ENCODE results near the gene FFAR4. TPM values are rescaled to one million over a fixed set of nuclear protein-coding genes. Genes with fewer than 3 reads are reported as not detected.

Gene FFAR4
- total and polyA plus RNA-seq, 2 experiments from 2014 or later = 0.06 TPM; not detected in 1

DNA sequence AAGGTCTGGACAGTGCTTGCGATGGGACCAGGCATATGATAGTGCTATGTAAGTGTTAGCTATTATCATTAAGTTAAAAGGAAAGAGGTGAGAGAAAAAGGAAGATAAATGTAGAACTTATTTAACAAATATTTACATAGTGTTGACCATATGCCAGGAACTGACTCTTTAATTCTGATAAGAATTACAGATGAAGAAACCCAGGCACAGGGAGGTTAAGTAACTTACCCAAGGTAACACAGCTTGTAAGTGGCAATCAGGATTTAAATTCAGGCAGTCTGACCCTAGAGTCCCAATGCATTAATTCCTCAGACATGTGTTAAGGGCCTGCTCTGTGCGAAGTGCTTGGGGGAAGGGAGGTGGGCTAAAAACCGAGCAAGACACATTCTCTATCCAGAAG is 11.1 kb downstream of the FFAR4 start:
- Histone ChIP-seq H3K27me3 (ENCODE audit: insufficient read depth) (peaks cover 3% of the 10 kb centered on the region; the same call in 1 of the 2 replicates), H3K9me2 (ENCODE audit: insufficient read depth) (no peaks in the 10 kb centered on the region), H3K4me2 (no peak overlapping the region), H3K4me3 (no peak overlapping the region), H3K79me2 (replicated peaks; ENCODE audit: insufficient read depth) (no peaks in the 10 kb centered on the region), H4K20me1 (replicated peaks; ENCODE audit: insufficient read depth) (no peaks in the 10 kb centered on the region), H3K4me1 (ENCODE audit: insufficient read depth) (no peaks in the 10 kb centered on the region), H3F3A (replicated peaks; ENCODE audit: low read depth) (no peaks in the 10 kb centered on the region), H3K27ac (ENCODE audit: low read depth) (no peak overlapping the region), H2AFZ (no peak overlapping the region), H3K36me3 (ENCODE audit: insufficient read depth) (no peaks in the 10 kb centered on the region)
- H3K4me1 Mint-ChIP-seq = no peaks in the 10 kb centered on the region
- DNase-seq (ENCODE audit: low spot score) (no peak), ATAC-seq (no peak)
- no peaks in the 10 kb centered on the region for H3K36me3 Mint-ChIP-seq (ENCODE audit: low read depth)
- H3K9me3 Mint-ChIP-seq = no peaks in the 10 kb centered on the region
- no peak for TF ChIP-seq REST (IDR thresholded peaks at IDR 0.05; ENCODE audit: unreplicated experiment)
- no peak for TF ChIP-seq EZH2phosphoT487 (IDR thresholded peaks at IDR 0.05; ENCODE audit: unreplicated experiment)
- TF ChIP-seq STAT1 (IDR thresholded peaks at IDR 0.05; ENCODE audit: unreplicated experiment) = no peak
- TF ChIP-seq, protein P1, sequence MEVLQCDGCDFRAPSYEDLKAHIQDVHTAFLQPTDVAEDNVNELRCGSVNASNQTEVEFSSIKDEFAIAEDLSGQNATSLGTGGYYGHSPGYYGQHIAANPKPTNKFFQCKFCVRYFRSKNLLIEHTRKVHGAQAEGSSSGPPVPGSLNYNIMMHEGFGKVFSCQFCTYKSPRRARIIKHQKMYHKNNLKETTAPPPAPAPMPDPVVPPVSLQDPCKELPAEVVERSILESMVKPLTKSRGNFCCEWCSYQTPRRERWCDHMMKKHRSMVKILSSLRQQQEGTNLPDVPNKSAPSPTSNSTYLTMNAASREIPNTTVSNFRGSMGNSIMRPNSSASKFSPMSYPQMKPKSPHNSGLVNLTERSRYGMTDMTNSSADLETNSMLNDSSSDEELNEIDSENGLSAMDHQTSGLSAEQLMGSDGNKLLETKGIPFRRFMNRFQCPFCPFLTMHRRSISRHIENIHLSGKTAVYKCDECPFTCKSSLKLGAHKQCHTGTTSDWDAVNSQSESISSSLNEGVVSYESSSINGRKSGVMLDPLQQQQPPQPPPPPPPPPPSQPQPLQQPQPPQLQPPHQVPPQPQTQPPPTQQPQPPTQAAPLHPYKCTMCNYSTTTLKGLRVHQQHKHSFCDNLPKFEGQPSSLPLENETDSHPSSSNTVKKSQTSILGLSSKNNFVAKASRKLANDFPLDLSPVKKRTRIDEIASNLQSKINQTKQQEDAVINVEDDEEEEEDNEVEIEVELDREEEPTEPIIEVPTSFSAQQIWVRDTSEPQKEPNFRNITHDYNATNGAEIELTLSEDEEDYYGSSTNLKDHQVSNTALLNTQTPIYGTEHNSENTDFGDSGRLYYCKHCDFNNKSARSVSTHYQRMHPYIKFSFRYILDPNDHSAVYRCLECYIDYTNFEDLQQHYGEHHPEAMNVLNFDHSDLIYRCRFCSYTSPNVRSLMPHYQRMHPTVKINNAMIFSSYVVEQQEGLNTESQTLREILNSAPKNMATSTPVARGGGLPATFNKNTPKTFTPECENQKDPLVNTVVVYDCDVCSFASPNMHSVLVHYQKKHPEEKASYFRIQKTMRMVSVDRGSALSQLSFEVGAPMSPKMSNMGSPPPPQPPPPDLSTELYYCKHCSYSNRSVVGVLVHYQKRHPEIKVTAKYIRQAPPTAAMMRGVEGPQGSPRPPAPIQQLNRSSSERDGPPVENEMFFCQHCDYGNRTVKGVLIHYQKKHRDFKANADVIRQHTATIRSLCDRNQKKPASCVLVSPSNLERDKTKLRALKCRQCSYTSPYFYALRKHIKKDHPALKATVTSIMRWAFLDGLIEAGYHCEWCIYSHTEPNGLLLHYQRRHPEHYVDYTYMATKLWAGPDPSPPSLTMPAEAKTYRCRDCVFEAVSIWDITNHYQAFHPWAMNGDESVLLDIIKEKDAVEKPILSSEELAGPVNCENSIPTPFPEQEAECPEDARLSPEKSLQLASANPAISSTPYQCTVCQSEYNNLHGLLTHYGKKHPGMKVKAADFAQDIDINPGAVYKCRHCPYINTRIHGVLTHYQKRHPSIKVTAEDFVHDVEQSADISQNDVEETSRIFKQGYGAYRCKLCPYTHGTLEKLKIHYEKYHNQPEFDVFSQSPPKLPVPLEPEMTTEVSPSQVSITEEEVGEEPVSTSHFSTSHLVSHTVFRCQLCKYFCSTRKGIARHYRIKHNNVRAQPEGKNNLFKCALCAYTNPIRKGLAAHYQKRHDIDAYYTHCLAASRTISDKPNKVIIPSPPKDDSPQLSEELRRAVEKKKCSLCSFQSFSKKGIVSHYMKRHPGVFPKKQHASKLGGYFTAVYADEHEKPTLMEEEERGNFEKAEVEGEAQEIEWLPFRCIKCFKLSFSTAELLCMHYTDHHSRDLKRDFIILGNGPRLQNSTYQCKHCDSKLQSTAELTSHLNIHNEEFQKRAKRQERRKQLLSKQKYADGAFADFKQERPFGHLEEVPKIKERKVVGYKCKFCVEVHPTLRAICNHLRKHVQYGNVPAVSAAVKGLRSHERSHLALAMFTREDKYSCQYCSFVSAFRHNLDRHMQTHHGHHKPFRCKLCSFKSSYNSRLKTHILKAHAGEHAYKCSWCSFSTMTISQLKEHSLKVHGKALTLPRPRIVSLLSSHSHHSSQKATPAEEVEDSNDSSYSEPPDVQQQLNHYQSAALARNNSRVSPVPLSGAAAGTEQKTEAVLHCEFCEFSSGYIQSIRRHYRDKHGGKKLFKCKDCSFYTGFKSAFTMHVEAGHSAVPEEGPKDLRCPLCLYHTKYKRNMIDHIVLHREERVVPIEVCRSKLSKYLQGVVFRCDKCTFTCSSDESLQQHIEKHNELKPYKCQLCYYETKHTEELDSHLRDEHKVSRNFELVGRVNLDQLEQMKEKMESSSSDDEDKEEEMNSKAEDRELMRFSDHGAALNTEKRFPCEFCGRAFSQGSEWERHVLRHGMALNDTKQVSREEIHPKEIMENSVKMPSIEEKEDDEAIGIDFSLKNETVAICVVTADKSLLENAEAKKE (CRISPR knock-in tag; IDR thresholded peaks at IDR 0.05) = no peak
- TF ChIP-seq CREB1 (CRISPR knock-in tag; IDR thresholded peaks at IDR 0.05; ENCODE audit: low read depth) = no peak
- no peak for TF ChIP-seq POLR2AphosphoS5 (IDR thresholded peaks at IDR 0.05; ENCODE audit: low read depth)
- no peak for TF ChIP-seq ZNF114 (CRISPR knock-in tag; IDR thresholded peaks at IDR 0.05)
- peaks cover 1% of the 10 kb centered on the region for H3K27me3 Mint-ChIP-seq (ENCODE audit: insufficient read depth, low read depth, poor library complexity)
- H3K27ac Mint-ChIP-seq = no peak overlapping the region
- H3K4me3 Mint-ChIP-seq = no peak overlapping the region
